NCI-H82 treated with DMSO at 0.1 percent for 48 hours (cell line): ENCODE results near the gene MFNG.
A peak's percentile ranks its signal among the peaks of the same experiment; 100 is the strongest.
"Not testable (repeated sequence)": the region's sequence is repeated elsewhere in the genome, so short reads cannot be mapped to it uniquely, and the experiment has no call there.

Experiments used
- DNase-seq: peaks from one replicate; lab custom pipeline; 2025; ENCODE audit not compliant: unreplicated experiment; lab: John Stamatoyannopoulos, UW

MFNG gene

GRCh38 chr22:37486224-37486845 is at the start of gene MFNG:
Gene MFNG (minus strand): TSS chr22:37486384. CDS start chr22:37486177, 207 bp downstream.
- peak; percentile 22 for DNase-seq

GRCh38 chr22:37535159-37535558 is 49.0 kb upstream of the MFNG start:
- no peak for DNase-seq

- DNase-seq = no peak
These were observed 48.3 kb upstream of the MFNG start for GRCh38 chr22:37534445-37534844.

- DNase-seq = peak; percentile 8
These were observed 47.8 kb upstream of the MFNG start for GRCh38 chr22:37533995-37534394.

GRCh38 chr22:37529652-37530345 is 43.6 kb upstream of the MFNG start:
- DNase-seq = no peak

GRCh38 chr22:37527952-37528351 is 41.8 kb upstream of the MFNG start:
- not testable (repeated sequence) for DNase-seq

GRCh38 chr22:37527081-37527752 is 41.0 kb upstream of the MFNG start:
- not testable (repeated sequence) for DNase-seq

GRCh38 chr22:37526376-37526775 is 40.2 kb upstream of the MFNG start:
- no peak for DNase-seq

- DNase-seq = no peak
These were observed 39.7 kb upstream of the MFNG start for GRCh38 chr22:37525746-37526350.

- no peak for DNase-seq
These were observed 39.0 kb upstream of the MFNG start for GRCh38 chr22:37525073-37525745.

- DNase-seq = no peak
These were observed 36.3 kb upstream of the MFNG start for GRCh38 chr22:37522482-37522881.

- no peak for DNase-seq
These were observed 35.1 kb upstream of the MFNG start for GRCh38 chr22:37521236-37521739.

- no peak for DNase-seq
These were observed 34.6 kb upstream of the MFNG start for GRCh38 chr22:37520776-37521191.

GRCh38 chr22:37519268-37520195 is 33.3 kb upstream of the MFNG start, which contains the start of gene CARD10:
Gene CARD10 (minus strand): TSS chr22:37519415. CDS start chr22:37519200, 215 bp downstream.
- DNase-seq = no peak

GRCh38 chr22:37518509-37519267 is 32.5 kb upstream of the MFNG start:
- DNase-seq = no peak

- no peak for DNase-seq
These were observed 31.8 kb upstream of the MFNG start for GRCh38 chr22:37517826-37518450.

- no peak for DNase-seq
These were observed 30.3 kb upstream of the MFNG start for GRCh38 chr22:37516456-37516855.

GRCh38 chr22:37515901-37516300 is 29.7 kb upstream of the MFNG start:
- no peak for DNase-seq
